GM10266 (cell line): ENCODE measurements around the gene GJD2.

Experiments
- DNase-seq: peaks from one replicate; pipeline ENCODE4 v3.0.0; 2012; ENCODE audit errors: extremely low spot score
- CTCF ChIP-seq: IDR thresholded peaks from 2 replicates; pipeline ENCODE4 v1.5.1; 2012; ENCODE audit warnings: mild to moderate bottlenecking, low read depth; ENCODE audit not compliant: control insufficient read depth, insufficient read depth; ENCODE audit errors: missing control alignments

GJD2 gene

GRCh38 chr15:34786206-34786605 lies 31.4 kb upstream of the GJD2 start:
- DNase-seq: no peak
- no peak for TF ChIP-seq CTCF

DNA sequence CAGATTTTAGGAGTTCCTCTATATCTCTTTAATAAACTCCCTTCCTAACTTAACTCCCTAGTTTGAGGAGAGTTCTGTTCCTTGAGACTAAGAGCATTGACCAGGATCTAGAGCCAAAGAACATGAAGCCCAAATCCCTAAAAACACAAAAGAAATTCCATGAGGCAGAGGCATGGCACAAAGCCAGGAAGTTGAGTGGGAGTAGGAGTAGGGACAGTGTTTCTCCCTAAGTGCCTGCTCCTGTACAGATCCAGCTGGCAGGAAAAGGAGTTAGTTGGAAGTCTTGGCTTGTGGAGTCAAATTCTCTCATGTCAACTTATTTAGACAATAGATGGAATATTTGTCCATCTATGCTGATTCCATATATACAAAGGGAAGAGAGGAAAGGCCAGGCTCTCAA lies 29.2 kb upstream of the GJD2 start:
- no peak for TF ChIP-seq CTCF
- no peak for DNase-seq

- TF ChIP-seq CTCF: no peak
- no peak for DNase-seq
These were observed 28.6 kb upstream of the GJD2 start for GRCh38 chr15:34783431-34783830.

- no peak for DNase-seq
- no peak for TF ChIP-seq CTCF
These were observed 28.1 kb upstream of the GJD2 start for GRCh38 chr15:34782901-34783300.

GRCh38 chr15:34780725-34781124 lies 25.9 kb upstream of the GJD2 start:
- TF ChIP-seq CTCF: no peak
- no peak for DNase-seq

DNA sequence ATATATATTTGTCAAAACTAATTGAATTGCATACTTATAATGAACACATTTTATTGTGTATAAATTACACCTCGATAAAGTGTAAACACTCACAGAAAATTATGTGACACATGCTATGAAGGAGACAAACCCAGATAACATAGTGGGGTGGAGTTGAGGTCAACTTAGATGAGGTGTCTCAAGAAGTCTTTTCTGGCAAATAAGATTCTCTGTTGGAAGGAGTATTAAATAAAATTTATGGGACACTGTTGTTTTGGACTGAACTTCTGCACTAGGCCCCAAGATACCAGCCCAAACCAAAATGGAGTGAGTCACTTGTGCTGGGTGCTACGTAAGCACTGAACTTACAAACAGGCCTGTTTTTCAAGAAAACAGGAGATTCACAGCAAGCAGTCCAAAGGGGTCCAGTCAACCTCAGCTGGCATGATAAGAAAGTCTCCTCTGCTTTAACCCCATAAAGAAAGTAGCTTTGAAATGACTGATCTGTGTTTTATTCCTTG lies 21.9 kb upstream of the GJD2 start:
- no peak for DNase-seq
- no peak for TF ChIP-seq CTCF

DNA sequence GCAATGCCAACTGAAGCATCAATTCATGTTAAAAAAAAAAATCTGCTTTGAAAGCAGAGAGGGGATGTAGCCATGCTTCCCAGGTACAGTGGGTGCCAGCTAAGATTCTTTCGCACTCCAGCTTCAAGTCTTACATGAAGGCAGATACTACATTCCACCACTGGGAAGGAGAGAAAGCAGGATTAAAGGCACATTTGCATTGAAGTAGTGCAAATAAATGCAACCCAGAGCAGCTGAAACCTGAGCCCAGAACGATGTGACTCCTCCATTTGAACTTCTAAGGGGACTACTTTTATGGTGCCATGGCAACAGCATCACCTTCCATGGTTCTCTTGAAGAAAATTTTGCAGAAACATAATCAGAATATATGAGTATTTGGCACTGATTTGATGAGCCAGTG lies 19.1 kb upstream of the GJD2 start:
- no peak for TF ChIP-seq CTCF
- no peak for DNase-seq
